HEK293T (cell line): ENCODE results near the gene MTMR12.

Experiments
- ARNT ChIP-seq: fragments of 450-650 bp; IDR thresholded peaks from 2 replicates; pipeline ENCODE4 v1.6.1; 2017; ENCODE audit warnings: mild to moderate bottlenecking
- FOXA1 ChIP-seq: fragments of 450-650 bp; IDR thresholded peaks from 2 replicates; pipeline ENCODE4 v1.6.1; 2016; ENCODE audit warnings: mild to moderate bottlenecking
- L3MBTL2 ChIP-seq: fragments of 450-650 bp; conservative IDR thresholded peaks from 2 replicates; pipeline ENCODE4 v1.6.1; 2016; ENCODE audit warnings: mild to moderate bottlenecking
- NFRKB ChIP-seq: fragments of 450-650 bp; IDR thresholded peaks from 2 replicates; pipeline ENCODE4 v1.6.1; 2016; ENCODE audit warnings: mild to moderate bottlenecking, moderate library complexity
- TARDBP ChIP-seq: fragments of 450-650 bp; IDR thresholded peaks from 2 replicates; pipeline ENCODE4 v1.6.1; 2016

GRCh38 chr5:32332361-32332760, 19.6 kb upstream of the MTMR12 start:
- TF ChIP-seq NFRKB = no peak
- no peak for TF ChIP-seq TARDBP
- TF ChIP-seq L3MBTL2 = no peak
- no peak for TF ChIP-seq FOXA1
- no peak for TF ChIP-seq ARNT
